LNCaP clone FGC (cell line): ENCODE results near the gene ZNF687.

Source experiments
- DNase-seq: peaks from one replicate; pipeline ENCODE4 v3.0.0-alpha.2; 2011; ENCODE audit warnings: low read depth
- H3K4me3 ChIP-seq: 2 replicates; pipeline ENCODE4 v1.5.1; 2011; ENCODE audit warnings: mild to moderate bottlenecking, low read depth, low read length, control low read depth
- TF ChIP-seq, protein P1 (sequence below): IDR thresholded peaks from 2 replicates; pipeline ENCODE4 v1.5.1; 2012; ENCODE audit warnings: mild to moderate bottlenecking; ENCODE audit not compliant: control insufficient read depth, insufficient read depth; ENCODE audit errors: extremely low read depth

The ZNF687 gene

DNA sequence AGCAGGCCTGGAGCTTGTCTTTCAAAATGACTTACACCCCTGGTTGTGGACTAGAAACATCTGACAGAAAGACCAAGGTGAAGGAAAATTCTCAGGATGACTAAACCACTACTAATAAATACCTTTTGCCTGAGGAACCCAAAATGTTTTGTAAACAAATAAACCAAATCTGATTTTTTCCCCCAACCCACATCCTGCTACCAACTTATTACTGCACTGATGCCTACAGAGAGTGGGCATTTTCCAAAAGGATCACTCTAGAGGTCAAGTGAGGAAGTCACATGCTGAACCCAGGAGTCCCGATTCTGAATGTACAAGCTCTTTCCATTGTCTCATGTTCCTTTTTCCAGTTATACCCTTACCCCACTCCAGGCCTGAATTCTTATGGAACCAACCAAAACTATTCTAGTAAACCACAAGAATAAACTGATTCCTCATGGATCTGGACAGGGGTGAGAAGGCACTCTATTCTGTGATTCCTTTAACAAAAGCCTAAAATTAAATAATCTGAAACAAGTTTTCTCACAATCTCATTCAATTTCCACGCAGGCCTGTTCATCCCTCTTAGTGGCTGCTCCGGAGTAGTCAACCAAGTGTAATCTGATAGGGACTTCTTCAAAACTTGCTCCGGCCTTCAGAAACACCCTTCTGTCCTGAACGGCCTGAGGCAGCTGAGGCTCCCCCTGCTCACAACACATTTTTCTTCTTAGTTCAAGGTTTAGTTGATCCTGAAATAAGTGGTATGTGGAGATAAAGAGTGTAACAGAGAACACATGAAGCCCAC lies 43.7 kb downstream of the ZNF687 start:
- peak overlapping the region; percentile 92 for H3K4me3 ChIP-seq
- no peak for DNase-seq
- TF ChIP-seq, protein P1, sequence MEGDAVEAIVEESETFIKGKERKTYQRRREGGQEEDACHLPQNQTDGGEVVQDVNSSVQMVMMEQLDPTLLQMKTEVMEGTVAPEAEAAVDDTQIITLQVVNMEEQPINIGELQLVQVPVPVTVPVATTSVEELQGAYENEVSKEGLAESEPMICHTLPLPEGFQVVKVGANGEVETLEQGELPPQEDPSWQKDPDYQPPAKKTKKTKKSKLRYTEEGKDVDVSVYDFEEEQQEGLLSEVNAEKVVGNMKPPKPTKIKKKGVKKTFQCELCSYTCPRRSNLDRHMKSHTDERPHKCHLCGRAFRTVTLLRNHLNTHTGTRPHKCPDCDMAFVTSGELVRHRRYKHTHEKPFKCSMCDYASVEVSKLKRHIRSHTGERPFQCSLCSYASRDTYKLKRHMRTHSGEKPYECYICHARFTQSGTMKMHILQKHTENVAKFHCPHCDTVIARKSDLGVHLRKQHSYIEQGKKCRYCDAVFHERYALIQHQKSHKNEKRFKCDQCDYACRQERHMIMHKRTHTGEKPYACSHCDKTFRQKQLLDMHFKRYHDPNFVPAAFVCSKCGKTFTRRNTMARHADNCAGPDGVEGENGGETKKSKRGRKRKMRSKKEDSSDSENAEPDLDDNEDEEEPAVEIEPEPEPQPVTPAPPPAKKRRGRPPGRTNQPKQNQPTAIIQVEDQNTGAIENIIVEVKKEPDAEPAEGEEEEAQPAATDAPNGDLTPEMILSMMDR: no peak

DNA sequence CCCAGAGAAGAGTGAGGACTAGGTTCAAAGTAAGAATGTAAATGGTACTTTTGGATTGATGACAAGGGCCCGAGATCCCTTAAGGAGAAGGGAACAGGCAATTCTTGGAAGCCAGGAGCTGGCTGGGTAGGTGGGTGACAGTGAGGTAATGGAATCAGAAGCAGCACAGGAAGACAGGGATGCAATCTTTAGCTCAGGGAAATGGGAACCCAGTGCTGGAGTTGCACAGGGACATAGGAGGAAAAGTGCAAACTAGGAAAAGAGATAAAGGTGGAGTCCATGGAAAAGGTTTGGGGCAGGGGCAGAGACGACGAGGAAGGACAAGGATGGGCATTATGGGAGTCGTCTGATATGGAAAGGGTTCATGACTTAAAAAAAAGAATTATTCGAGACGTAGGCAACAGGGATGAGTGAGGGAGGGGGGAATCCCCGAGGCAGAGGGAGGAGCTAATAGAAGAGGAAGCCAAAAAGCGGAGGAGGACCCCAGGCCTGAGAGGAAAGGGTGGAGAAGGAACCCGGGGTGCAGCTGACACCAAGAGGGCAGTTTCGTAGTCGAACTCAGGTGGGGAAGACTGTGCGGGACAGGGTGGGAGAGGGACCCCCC lies 44.6 kb downstream of the ZNF687 start:
- H3K4me3 ChIP-seq: peak overlapping the region; percentile 92
- TF ChIP-seq, protein P1: no peak
- no peak for DNase-seq

DNA sequence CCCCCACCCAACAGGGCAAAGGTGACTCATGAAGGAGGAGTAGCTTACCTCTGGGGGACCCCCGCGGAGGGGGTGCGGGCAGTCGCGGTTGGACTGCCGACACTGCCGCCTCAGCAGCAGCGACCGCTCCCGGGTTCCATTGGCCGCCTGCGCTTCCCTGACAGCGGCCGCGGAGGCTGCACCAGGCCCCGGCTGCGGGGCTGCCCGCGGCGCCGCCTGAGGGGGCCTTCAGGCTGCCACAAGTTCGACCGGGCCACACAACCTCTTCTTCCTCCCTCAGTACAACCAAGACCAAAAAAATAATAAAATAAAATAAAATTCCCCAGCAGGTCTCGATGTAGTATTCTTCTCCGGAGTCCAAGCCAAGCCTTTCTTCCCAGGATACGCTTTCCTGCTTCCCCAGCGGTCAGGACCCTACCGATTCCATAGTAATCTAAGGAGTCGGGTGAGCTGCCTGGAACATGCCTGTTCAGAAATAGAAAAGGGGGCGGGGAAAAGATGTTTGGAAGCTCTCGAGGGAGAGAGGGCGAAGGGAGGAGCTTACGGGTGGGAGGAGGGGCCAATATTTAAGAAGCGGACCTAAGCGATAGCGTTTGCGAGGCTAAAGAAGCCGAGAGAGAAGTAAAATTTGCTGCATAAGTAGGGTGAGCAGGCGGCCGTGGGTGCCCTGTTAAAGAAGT lies 45.3 kb downstream of the ZNF687 start, which contains the start of gene PI4KB:
Gene PI4KB (minus strand): TSS at position 194 of the 680 bp plus-strand sequence. CDS start 10,935 bp downstream, outside the sequence.
- H3K4me3 ChIP-seq: peak within 1 kb of the TSS; percentile 92
- TF ChIP-seq, protein P1: no peak
- DNase-seq: peak; percentile 97

DNA sequence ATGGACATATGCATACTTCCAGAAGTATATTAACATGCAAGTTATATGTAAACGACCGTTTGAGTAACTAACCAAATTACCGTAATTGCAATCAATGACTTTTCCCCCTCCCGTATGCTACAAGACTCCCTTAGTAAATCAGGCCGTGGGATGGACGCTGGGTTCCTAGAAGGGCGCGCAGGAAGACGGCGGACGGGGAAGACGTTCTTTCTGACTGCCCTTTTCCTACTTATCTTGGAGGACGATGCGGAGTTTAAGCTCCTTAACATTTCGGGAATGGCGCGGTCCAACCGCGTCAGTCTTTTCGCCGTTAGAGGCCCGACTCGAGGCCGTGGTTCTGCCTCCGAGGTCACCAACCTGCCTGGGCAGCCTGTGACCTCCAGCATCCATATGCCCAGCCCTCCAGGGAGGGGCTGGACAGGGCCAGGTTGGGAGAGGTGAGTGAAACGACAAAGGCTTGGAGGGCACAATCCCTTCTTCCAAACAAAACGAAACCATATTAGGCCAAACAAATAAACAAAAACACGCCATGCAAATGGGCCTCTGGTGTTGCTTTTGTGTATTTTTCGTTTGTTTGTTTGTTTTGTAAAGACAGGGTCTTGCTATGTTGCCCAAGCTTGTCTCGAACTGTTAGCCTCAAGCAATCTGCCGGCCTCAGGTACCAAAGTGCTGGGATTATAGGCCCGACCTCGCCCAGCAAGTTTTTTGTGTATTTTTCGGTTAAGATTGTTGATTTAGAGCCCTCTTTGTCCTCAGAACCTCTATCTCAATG lies 46.0 kb downstream of the ZNF687 start:
- no peak for DNase-seq
- TF ChIP-seq, protein P1: no peak

DNA sequence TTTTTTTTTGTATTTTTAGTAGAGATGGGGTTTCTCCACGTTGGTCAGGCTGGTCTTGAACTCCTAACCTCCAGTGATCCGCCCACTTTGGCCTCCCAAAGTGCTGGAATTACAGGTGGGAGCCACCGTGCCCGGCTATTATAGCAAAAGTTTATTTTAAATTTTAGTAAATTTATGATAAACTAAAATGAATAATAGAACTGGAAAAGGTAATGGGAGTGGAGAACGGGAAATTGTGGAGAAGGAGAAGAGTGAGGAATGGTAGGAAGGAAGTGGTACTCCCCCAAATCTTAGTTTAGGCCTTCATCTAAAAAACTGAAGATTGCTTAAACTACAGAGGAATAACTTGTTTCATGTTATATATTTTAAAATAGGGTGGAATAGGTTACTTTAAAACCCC lies 52.7 kb downstream of the ZNF687 start:
- DNase-seq: no peak
- no peak overlapping the region for H3K4me3 ChIP-seq
- TF ChIP-seq, protein P1: no peak

More for the DNA sequence above, 46.0 kb downstream of the ZNF687 start:
- peak overlapping the region; percentile 92 for H3K4me3 ChIP-seq

DNA sequence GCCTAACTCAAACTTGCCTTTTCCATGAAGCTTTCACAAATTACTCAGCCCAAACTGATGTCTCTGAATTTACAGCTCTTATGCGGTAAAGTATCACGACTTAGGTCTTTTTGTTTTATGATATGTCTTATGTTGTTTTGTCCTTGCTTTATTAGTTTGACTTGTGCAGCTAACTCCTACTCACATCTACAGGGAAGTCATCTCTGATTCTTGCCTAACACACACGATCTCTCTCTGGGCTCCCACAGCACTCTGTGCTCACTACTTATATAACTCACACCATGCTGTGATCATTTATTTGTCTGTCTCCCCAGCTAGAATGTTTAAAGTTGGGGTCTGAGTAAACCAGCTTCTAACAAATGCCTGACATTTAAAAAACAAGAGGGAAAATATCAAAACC lies 54.5 kb downstream of the ZNF687 start:
- TF ChIP-seq, protein P1: no peak
- no peak for DNase-seq
- H3K4me3 ChIP-seq: no peak overlapping the region
